ENCODE results near the gene ALDOC. TPM values are rescaled to one million over a fixed set of nuclear protein-coding genes. Genes with fewer than 3 reads are reported as not detected.

ALDOC gene
- total RNA-seq, 2 donors from 2014 or later: 14.4 to 111 TPM

DNA sequence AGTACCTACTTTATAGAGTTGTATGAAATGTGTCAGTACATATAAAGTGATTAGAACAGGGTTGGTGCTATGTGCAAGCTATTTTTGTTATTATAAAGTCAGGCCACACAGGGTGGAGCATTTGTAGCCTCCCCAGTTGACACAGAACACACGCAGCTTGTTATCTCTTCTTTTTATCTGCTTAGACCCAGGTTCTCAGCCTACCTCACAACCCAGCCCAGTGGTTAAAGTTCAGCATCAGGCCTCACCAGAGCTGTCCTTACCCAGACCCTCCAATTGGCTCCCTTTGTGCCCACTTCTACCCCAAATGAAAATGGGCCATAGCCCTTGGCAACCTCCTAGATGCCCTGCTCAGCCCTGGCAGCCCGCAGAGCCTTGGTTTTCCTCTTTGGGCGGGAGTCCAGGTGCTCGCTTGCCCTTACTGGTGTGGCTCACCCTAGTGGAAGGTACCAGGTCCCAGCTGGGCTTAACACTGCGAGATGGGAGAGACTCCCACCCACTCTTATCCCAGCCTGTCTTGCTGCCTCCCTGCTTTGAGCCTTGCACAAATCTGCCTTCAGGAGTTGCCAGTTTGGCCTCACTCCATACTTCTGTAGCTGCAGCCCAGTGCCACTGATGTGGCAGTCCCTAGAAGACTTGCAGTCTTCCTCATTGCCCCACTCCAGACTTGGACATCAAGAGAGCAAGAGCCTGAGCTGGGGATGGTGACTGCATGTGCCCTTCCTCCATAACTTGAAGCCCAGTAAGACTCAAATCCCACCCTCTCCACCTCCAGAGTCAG, 4.2 kb downstream of the ALDOC start:
- Histone ChIP-seq H3K4me1 (peaks cover 8% of the 10 kb centered on the region), H3K9ac (ENCODE audit: low read depth in 2 of 2, low read length in 2 of 2) (peak overlapping the region in 1 of 2 donors; percentile 94), H3K36me3 (no peaks in the 10 kb centered on the region), H3K27ac (peak overlapping the region; percentile 74), H3K9me3 (no peaks in the 10 kb centered on the region), H3K27me3 (no peaks in the 10 kb centered on the region), H3K4me3 (peak overlapping the region; percentile 99)
- peak; percentile 35 for DNase-seq
- intact Hi-C loops (cut with DNase I): no loop called here
- TF ChIP-seq, protein P1, sequence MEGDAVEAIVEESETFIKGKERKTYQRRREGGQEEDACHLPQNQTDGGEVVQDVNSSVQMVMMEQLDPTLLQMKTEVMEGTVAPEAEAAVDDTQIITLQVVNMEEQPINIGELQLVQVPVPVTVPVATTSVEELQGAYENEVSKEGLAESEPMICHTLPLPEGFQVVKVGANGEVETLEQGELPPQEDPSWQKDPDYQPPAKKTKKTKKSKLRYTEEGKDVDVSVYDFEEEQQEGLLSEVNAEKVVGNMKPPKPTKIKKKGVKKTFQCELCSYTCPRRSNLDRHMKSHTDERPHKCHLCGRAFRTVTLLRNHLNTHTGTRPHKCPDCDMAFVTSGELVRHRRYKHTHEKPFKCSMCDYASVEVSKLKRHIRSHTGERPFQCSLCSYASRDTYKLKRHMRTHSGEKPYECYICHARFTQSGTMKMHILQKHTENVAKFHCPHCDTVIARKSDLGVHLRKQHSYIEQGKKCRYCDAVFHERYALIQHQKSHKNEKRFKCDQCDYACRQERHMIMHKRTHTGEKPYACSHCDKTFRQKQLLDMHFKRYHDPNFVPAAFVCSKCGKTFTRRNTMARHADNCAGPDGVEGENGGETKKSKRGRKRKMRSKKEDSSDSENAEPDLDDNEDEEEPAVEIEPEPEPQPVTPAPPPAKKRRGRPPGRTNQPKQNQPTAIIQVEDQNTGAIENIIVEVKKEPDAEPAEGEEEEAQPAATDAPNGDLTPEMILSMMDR (IDR thresholded peaks at IDR 0.05): no peak

DNA sequence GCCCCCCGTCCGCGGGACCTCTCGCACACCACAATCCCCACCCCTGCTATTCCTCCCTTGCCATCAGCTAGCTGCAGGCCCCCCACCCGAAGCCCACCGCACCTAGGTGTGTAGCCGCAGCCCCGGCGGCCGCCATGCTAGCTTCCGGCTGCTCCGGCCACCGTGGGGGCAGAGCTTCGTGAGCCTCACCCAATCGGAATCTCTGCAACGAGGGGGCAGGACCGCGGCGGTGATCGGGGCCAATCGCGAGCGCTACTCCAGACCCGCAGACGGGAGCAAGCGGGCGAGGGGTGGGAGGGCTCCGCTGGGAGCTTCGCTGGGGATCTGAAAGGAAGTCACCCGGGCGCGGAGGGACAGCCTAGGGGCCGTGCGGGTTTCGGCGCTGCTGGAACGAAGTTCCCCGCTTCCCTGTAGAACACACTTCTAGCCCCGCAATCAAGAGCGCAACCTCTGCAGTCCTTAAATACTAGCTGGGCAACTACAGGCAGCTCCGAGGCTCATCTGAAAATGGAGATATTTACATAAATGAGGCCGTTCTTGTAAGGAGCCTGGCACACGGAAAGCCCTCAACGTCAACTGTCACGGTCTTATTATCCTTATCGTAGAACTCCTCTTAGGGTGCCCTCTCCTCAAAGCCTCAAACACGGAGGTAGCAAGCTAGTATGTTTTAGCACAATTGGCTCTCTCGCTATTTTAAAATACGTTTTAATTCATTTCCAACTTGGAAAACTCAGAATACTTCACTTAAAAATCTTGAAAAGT, 5.2 kb downstream of the ALDOC start, which contains the start of gene PIGS:
TSS of gene PIGS (minus strand) at position 164 of the 762 bp plus-strand sequence. CDS start at position 136, 28 bp downstream.
- Histone ChIP-seq H3K4me3 (peak within 1 kb of the TSS; percentile 99), H3K9ac (ENCODE audit: low read depth in 2 of 2, low read length in 2 of 2) (peak within 1 kb of the TSS; percentile 94), H3K27me3 (no peaks in the 10 kb centered on the region), H3K36me3 (no peaks in the 10 kb centered on the region), H3K4me1 (peaks cover 8% of the 10 kb centered on the region), H3K27ac (peak within 1 kb of the TSS; percentile 74), H3K9me3 (no peaks in the 10 kb centered on the region)
- TF ChIP-seq, protein P1 (IDR thresholded peaks at IDR 0.05): no peak
- intact Hi-C loops (cut with DNase I): no loop called here
- DNase-seq: peak; percentile 97

DNA sequence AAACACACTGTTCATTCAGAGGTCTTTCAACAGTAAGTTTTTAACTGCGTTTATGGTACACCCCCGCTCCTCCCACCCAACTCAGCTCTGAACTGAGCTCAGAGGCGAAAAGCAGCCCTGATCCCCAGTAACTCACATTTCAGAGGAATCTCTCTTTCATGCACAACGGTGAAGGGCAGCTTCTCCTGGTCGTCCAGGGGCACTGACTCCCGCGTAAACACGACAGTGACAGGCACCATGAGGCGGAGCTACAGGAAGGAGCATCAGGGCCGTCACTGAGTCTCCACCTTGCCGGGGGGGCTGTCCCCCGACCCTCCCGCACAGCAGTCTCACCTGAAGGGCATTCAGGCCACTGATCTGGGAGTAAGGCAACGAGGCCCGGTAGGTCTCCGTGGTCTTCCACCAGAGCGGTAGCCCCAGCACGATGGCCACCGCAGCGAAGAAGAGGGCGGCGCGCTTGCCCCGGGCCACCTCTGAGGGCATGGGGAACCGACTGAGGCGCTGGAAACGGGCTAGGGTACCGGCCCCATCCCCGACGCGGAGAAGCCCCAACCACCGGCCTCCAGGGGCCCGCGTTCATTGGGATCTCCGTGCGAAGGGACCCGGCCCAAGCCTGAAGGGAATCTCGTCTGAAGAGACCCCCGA, 5.9 kb downstream of the ALDOC start:
- Histone ChIP-seq H3K9ac (ENCODE audit: low read depth in 2 of 2, low read length in 2 of 2) (peak overlapping the region; percentile 94), H3K36me3 (no peaks in the 10 kb centered on the region), H3K4me3 (peak overlapping the region; percentile 99), H3K9me3 (no peaks in the 10 kb centered on the region), H3K27me3 (no peaks in the 10 kb centered on the region), H3K4me1 (peaks cover 8% of the 10 kb centered on the region), H3K27ac (peak overlapping the region; percentile 74)
- intact Hi-C loops (cut with DNase I): no loop called here
- DNase-seq: peak; percentile 69
- TF ChIP-seq, protein P1 (IDR thresholded peaks at IDR 0.05): no peak

DNA sequence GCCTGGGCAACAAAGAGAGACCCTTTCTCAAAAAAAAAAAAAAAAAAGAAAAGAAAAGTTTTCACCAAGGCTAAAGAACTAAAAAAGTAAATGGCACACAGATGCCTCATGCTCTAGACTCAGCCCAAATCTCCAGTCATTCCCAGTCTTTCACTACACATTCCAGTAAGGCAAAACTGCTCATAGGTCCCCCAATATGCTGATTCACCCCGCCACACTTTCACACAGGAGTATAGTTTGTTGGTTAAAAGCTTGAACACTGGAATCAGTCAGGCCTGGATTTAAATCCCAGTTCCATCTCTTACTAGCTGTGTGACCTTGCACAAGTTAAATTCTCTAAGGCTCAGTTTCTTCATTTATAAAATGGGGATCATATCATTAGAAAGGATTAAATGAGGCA, 7.2 kb downstream of the ALDOC start:
- no peaks in the 10 kb centered on the region for H3K9me3 ChIP-seq
- peaks cover 8% of the 10 kb centered on the region for H3K4me1 ChIP-seq
- H3K27me3 ChIP-seq: no peaks in the 10 kb centered on the region
- H3K27ac ChIP-seq: no peak overlapping the region
- H3K4me3 ChIP-seq: no peak overlapping the region
- H3K36me3 ChIP-seq: no peaks in the 10 kb centered on the region
- H3K9ac ChIP-seq (ENCODE audit: low read depth in 2 of 2, low read length in 2 of 2): no peak overlapping the region
- no peak for DNase-seq
- TF ChIP-seq, protein P1 (IDR thresholded peaks at IDR 0.05): no peak
- intact Hi-C loops (cut with DNase I): no loop called here

DNA sequence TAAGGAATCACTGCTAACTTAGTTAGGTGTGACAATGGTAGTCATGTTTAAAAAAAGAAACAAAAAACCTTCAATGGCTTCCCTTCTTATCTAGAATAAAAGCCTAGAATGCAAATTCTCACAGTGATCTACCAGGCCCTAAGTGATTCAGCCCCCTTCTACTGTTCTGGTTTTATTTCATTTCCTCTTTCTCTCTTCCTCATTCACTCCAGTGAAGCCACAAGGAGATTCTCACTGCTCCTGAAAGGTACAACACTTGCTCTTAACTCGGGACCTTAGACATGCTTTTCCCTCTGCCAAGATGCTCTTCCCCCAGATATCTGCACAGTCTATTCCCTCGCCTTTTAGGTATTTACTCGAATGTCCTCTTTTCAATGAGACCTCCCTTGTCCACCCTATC, 9.1 kb downstream of the ALDOC start:
- Histone ChIP-seq H3K9me3 (no peaks in the 10 kb centered on the region), H3K27ac (no peak overlapping the region), H3K36me3 (no peaks in the 10 kb centered on the region), H3K27me3 (no peaks in the 10 kb centered on the region), H3K9ac (ENCODE audit: low read depth in 2 of 2, low read length in 2 of 2) (no peak overlapping the region), H3K4me3 (no peak overlapping the region), H3K4me1 (peaks cover 8% of the 10 kb centered on the region)
- TF ChIP-seq, protein P1 (IDR thresholded peaks at IDR 0.05): no peak
- DNase-seq: no peak
- intact Hi-C loops (cut with DNase I): no loop called here
